Measurements from ENCODE around the gene CHTOP. TPM values are rescaled to one million over a fixed set of nuclear protein-coding genes. Genes with fewer than 3 reads are reported as not detected.
A peak's percentile ranks its signal among the peaks of the same experiment; 100 is the strongest.

Gene CHTOP
- total and polyA plus RNA-seq, 2 of the 13 experiments (the other 11 are each of a cell fraction or from before 2014, with no cell fraction given), result 38.0 to 51.9 TPM

DNA sequence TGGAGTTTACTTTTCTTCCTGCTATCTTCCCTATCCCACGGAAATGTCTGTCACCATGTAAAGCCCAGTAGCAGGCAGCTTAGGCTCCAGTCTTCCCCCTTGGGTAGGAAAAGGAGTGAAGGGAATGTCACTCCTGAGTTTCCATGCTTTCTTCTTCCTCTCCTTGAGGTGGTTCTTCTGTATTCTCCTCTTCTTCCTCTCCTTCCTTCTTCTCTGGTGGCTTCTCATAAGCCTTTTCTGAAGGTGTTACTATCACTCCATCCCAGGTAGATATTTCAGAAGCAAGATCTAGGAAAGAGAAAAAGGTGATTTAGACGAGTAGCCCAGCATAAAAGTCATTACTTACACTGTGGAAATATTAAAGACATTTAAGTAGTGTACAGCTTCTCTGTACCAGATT is 28.4 kb downstream of the CHTOP start:
- 96% methylated on average over 2 of the region's 2 CpGs for WGBS (ENCODE audit: low lambda C conversion rate)
- H3K4me2 ChIP-seq (ENCODE audit: low read depth, low read length), result no peak overlapping the region
- peaks cover 12% of the 10 kb centered on the region for H3K79me2 ChIP-seq (ENCODE audit: insufficient read depth, low read length)
- ATAC-seq, result no peak
- CTCF ChIA-PET (ENCODE audit: low intra/inter-chr PET ratio, low total read pairs), result no interaction called here
- H2AFZ ChIP-seq (ENCODE audit: low read length), result no peak overlapping the region
- peaks cover 20% of the 10 kb centered on the region for H3K4me1 ChIP-seq (ENCODE audit: insufficient read depth, low read length)
- no peak overlapping the region for H3K27ac ChIP-seq (ENCODE audit: extremely low read length, insufficient read depth, low read length)
- no peak overlapping the region for H3K9ac ChIP-seq (ENCODE audit: insufficient read depth, low read depth, low read length)
- BruUV-seq (replicated peaks), result TSS peak; percentile 41
- no peaks in the 10 kb centered on the region; a peak in 1 of 5 replicates for H3K27me3 ChIP-seq (ENCODE audit: control insufficient read depth in 1 of 2, insufficient read depth in 2 of 2, low read length in 2 of 2)
- POLR2A ChIA-PET, result no interaction called here
- H3K9me3 ChIP-seq (ENCODE audit: low read length), result no peaks in the 10 kb centered on the region
- TF ChIP-seq, protein P1, sequence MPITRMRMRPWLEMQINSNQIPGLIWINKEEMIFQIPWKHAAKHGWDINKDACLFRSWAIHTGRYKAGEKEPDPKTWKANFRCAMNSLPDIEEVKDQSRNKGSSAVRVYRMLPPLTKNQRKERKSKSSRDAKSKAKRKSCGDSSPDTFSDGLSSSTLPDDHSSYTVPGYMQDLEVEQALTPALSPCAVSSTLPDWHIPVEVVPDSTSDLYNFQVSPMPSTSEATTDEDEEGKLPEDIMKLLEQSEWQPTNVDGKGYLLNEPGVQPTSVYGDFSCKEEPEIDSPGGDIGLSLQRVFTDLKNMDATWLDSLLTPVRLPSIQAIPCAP (CRISPR knock-in tag; IDR thresholded peaks at IDR 0.05; ENCODE audit: low read depth), result no peak
- TF ChIP-seq JDP2 (CRISPR knock-in tag; IDR thresholded peaks at IDR 0.05; ENCODE audit: borderline replicate concordance) (no peak), ZNF138 (CRISPR knock-in tag; IDR thresholded peaks at IDR 0.05; ENCODE audit: low read depth) (no peak), POLR2A (IDR thresholded peaks at IDR 0.05; ENCODE audit: insufficient read depth in 1 of 2, low read depth in 2 of 2, low read length in 2 of 2) (no peak), RBFOX2 (IDR thresholded peaks at IDR 0.05; ENCODE audit: low read depth, low read length) (peak; percentile 26; the same call in 1 of the 2 replicates)
- no peak for FAIRE-seq
- no peaks in the 10 kb centered on the region for H4K20me1 ChIP-seq (ENCODE audit: insufficient read depth, low read length)
- no peak overlapping the region for H3K4me3 ChIP-seq (replicated peaks in 1 of 3; ENCODE audit: insufficient read depth in 1 of 3, low read depth in 2 of 3, low read length in 3 of 3)
- peaks cover 18 to 63% of the 10 kb centered on the region in 2 experiments for H3K36me3 ChIP-seq (replicated peaks in 1 of 2; ENCODE audit: control insufficient read depth in 1 of 2, insufficient read depth in 2 of 2, low read length in 2 of 2)
- intact Hi-C loops (cut with micrococcal nuclease; ENCODE audit: unreplicated experiment) (no loop called here), in situ Hi-C loops (cut with HindIII; ENCODE audit: extremely low pct_ligation_motif_present, low pct_unique_long_range_greater_than_20kb) (no loop called here)
- DNase-seq (ENCODE audit: low spot score), result no peak

DNA sequence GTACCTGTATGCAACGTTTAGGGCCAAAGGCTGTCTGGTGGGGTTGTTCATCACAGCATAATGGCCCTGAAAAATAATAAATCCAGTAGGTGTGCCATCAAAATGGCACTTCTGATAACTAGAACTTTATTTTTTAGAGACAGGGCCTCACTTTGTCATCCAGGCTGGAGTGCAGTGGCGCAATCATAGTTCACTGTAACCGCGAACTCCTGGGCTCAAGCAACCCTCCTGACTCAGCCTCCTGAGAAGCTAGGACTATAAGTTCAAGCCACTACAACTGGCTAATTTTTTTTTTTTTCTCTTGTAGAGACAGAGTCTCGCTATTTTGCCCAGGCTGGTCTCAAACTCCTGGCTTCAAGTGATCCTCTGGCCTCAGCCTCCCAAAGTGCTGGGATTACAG is 29.3 kb downstream of the CHTOP start:
- DNase-seq (ENCODE audit: low spot score) (no peak), ATAC-seq (no peak), FAIRE-seq (no peak)
- Histone ChIP-seq H3K4me1 (ENCODE audit: insufficient read depth, low read length) (peaks cover 23% of the 10 kb centered on the region), H3K27ac (ENCODE audit: extremely low read length, insufficient read depth, low read length) (no peak overlapping the region), H2AFZ (ENCODE audit: low read length) (no peak overlapping the region), H3K9me3 (ENCODE audit: low read length) (no peaks in the 10 kb centered on the region), H3K4me2 (ENCODE audit: low read depth, low read length) (no peak overlapping the region), H3K27me3 (ENCODE audit: control insufficient read depth in 1 of 2, insufficient read depth in 2 of 2, low read length in 2 of 2) (no peaks in the 10 kb centered on the region; a peak in 1 of 5 replicates), H4K20me1 (ENCODE audit: insufficient read depth, low read length) (no peaks in the 10 kb centered on the region), H3K9ac (ENCODE audit: insufficient read depth, low read depth, low read length) (no peak overlapping the region), H3K36me3 (replicated peaks in 1 of 2; ENCODE audit: control insufficient read depth in 1 of 2, insufficient read depth in 2 of 2, low read length in 2 of 2) (peaks cover 26 to 73% of the 10 kb centered on the region in 2 experiments), H3K79me2 (ENCODE audit: insufficient read depth, low read length) (peaks cover 19% of the 10 kb centered on the region), H3K4me3 (replicated peaks in 1 of 3; ENCODE audit: insufficient read depth in 1 of 3, low read depth in 2 of 3, low read length in 3 of 3) (no peak overlapping the region)
- intact Hi-C loops (cut with micrococcal nuclease; ENCODE audit: unreplicated experiment), result no loop called here
- in situ Hi-C loops (cut with HindIII; ENCODE audit: extremely low pct_ligation_motif_present, low pct_unique_long_range_greater_than_20kb), result no loop called here
- ChIA-PET CTCF (ENCODE audit: low intra/inter-chr PET ratio, low total read pairs) (no interaction called here), POLR2A (no interaction called here)
- WGBS (ENCODE audit: low lambda C conversion rate), result 91% methylated on average over 5 of the region's 5 CpGs
- BruUV-seq (replicated peaks), result no TSS peak
- TF ChIP-seq, protein P2, sequence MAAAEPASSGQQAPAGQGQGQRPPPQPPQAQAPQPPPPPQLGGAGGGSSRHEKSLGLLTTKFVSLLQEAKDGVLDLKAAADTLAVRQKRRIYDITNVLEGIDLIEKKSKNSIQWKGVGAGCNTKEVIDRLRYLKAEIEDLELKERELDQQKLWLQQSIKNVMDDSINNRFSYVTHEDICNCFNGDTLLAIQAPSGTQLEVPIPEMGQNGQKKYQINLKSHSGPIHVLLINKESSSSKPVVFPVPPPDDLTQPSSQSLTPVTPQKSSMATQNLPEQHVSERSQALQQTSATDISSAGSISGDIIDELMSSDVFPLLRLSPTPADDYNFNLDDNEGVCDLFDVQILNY (CRISPR knock-in tag; conservative IDR thresholded peaks at IDR 0.05), result no peak
- TF ChIP-seq, protein P3, sequence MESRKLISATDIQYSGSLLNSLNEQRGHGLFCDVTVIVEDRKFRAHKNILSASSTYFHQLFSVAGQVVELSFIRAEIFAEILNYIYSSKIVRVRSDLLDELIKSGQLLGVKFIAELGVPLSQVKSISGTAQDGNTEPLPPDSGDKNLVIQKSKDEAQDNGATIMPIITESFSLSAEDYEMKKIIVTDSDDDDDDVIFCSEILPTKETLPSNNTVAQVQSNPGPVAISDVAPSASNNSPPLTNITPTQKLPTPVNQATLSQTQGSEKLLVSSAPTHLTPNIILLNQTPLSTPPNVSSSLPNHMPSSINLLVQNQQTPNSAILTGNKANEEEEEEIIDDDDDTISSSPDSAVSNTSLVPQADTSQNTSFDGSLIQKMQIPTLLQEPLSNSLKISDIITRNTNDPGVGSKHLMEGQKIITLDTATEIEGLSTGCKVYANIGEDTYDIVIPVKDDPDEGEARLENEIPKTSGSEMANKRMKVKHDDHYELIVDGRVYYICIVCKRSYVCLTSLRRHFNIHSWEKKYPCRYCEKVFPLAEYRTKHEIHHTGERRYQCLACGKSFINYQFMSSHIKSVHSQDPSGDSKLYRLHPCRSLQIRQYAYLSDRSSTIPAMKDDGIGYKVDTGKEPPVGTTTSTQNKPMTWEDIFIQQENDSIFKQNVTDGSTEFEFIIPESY (CRISPR knock-in tag; IDR thresholded peaks at IDR 0.05), result peak; percentile 76; the same call in 1 of the 2 replicates

All from HepG2 (cell line).